Right lobe of liver (tissue), 4 donors: ENCODE measurements around the gene PAQR7.

Source experiments
- CTCF ChIP-seq, 4 donors: fragments of 200-600 bp in 3 of 4; fragments of 450-650 bp in 1 of 4; IDR thresholded peaks; one replicate each; pipeline versions ENCODE4 v1.5.1 to v1.8.0; 2016 to 2022; ENCODE audit warnings: antibody characterized with exemption in 4 of 4, mild to moderate bottlenecking in 2 of 4
- POLR2A ChIP-seq: fragments of 450-650 bp; IDR thresholded peaks from one replicate; pipeline ENCODE4 v1.6.1; 2017; ENCODE audit warnings: antibody characterized with exemption, mild to moderate bottlenecking
- donor health status: DM: no; HTN: no; CAD: no.
- donor health status: DM: no; HTN: no; CAD: no.
- donor health status: DM: no; HTN: yes; CAD: no.

GRCh38 chr1:25916460-25916859 lies 41.0 kb upstream of the PAQR7 start:
- TF ChIP-seq CTCF (IDR thresholded peaks at IDR 0.05) (no peak), POLR2A (no peak)
